HEK293T (cell line): ENCODE data around the gene IZUMO1R.

ENCODE experiments used
- CTCF ChIA-PET: fragments of 350-600 bp; formaldehyde crosslinking; extraction: SDS; loops from one replicate; lab custom pipeline; 2021; ENCODE audit warnings: antibody characterized with exemption, inconsistent platforms; lab: Yijun Ruan, JAX
- POLR2A ChIA-PET: fragments of 350-600 bp; formaldehyde crosslinking; extraction: SDS; loops from one replicate; lab custom pipeline; 2020; ENCODE audit warnings: antibody characterized with exemption, inconsistent platforms; lab: Yijun Ruan, JAX
- DNase-seq: peaks from one replicate; pipeline ENCODE4 v3.0.0; 2012; ENCODE audit warnings: mixed read lengths; ENCODE audit errors: extremely low spot score
- ARNT ChIP-seq: fragments of 450-650 bp; IDR thresholded peaks from 2 replicates; pipeline ENCODE4 v1.6.1; 2017; ENCODE audit warnings: mild to moderate bottlenecking
- BHLHE40 ChIP-seq: fragments of 450-650 bp; IDR thresholded peaks from 2 replicates; pipeline ENCODE4 v1.6.1; 2016; ENCODE audit warnings: mild to moderate bottlenecking, moderate library complexity, borderline replicate concordance
- CTBP1 ChIP-seq: fragments of 450-650 bp; IDR thresholded peaks from 2 replicates; pipeline ENCODE4 v1.6.1; 2016; ENCODE audit warnings: borderline replicate concordance
- ELF4 ChIP-seq: fragments of 450-650 bp; IDR thresholded peaks from 2 replicates; pipeline ENCODE4 v1.6.1; 2017; ENCODE audit warnings: antibody characterized with exemption
- FOXA1 ChIP-seq: fragments of 450-650 bp; IDR thresholded peaks from 2 replicates; pipeline ENCODE4 v1.6.1; 2016; ENCODE audit warnings: mild to moderate bottlenecking
- FOXK2 ChIP-seq: fragments of 450-650 bp; IDR thresholded peaks from 2 replicates; pipeline ENCODE4 v1.6.1; 2016; ENCODE audit warnings: mild to moderate bottlenecking
- FOXM1 ChIP-seq: fragments of 450-650 bp; IDR thresholded peaks from 2 replicates; pipeline ENCODE4 v1.6.1; 2017; ENCODE audit warnings: mild to moderate bottlenecking, borderline replicate concordance
- HDGF ChIP-seq: fragments of 450-650 bp; IDR thresholded peaks from 2 replicates; pipeline ENCODE4 v1.6.1; 2017; ENCODE audit warnings: antibody characterized with exemption, borderline replicate concordance
- L3MBTL2 ChIP-seq: fragments of 450-650 bp; conservative IDR thresholded peaks from 2 replicates; pipeline ENCODE4 v1.6.1; 2016; ENCODE audit warnings: mild to moderate bottlenecking
- LEF1 ChIP-seq: fragments of 450-650 bp; IDR thresholded peaks from 2 replicates; pipeline ENCODE4 v1.6.1; 2017; ENCODE audit warnings: mild to moderate bottlenecking, borderline replicate concordance
- NFRKB ChIP-seq: fragments of 450-650 bp; IDR thresholded peaks from 2 replicates; pipeline ENCODE4 v1.6.1; 2016; ENCODE audit warnings: mild to moderate bottlenecking, moderate library complexity
- PKNOX1 ChIP-seq: fragments of 450-650 bp; IDR thresholded peaks from 2 replicates; pipeline ENCODE4 v1.6.1; 2016
- SP1 ChIP-seq: fragments of 450-650 bp; IDR thresholded peaks from 2 replicates; pipeline ENCODE4 v1.6.1; 2017
- SUZ12 ChIP-seq: fragments of 450-650 bp; IDR thresholded peaks from 2 replicates; pipeline ENCODE4 v1.6.1; 2016; ENCODE audit warnings: mild to moderate bottlenecking
- TARDBP ChIP-seq: fragments of 450-650 bp; IDR thresholded peaks from 2 replicates; pipeline ENCODE4 v1.6.1; 2016
- ZNF384 ChIP-seq: fragments of 450-650 bp; IDR thresholded peaks from 2 replicates; pipeline ENCODE4 v1.6.1; 2016

IZUMO1R gene

GRCh38 chr11:94281324-94281723 is 23.1 kb upstream of the IZUMO1R start:
- TF ChIP-seq ELF4 = no peak
- TF ChIP-seq SUZ12 = no peak
- TF ChIP-seq TARDBP = no peak
- no peak for TF ChIP-seq PKNOX1
- TF ChIP-seq FOXM1 = no peak
- ChIA-PET POLR2A (no interaction called here), CTCF (no interaction called here)
- DNase-seq = no peak

- ChIA-PET POLR2A (no interaction called here), CTCF (no interaction called here)
- TF ChIP-seq NFRKB (no peak), FOXM1 (no peak)
- DNase-seq = no peak
Observed at GRCh38 chr11:94283678-94284077, 20.7 kb upstream of the IZUMO1R start.

GRCh38 chr11:94295534-94295933 is 8.8 kb upstream of the IZUMO1R start:
- ChIA-PET CTCF (no interaction called here), POLR2A (no interaction called here)
- TF ChIP-seq PKNOX1 = no peak
- DNase-seq = no peak

GRCh38 chr11:94297985-94298576 is 6.3 kb upstream of the IZUMO1R start:
- DNase-seq = no peak
- ChIA-PET POLR2A (no interaction called here), CTCF (interaction anchor here (0.6 kb wide), 1 partner anchor 95 kb away, joined by 3 read pairs; no protein-coding TSS in a partner anchor)
- no peak for TF ChIP-seq SUZ12
- no peak for TF ChIP-seq PKNOX1
- no peak for TF ChIP-seq ELF4
- no peak for TF ChIP-seq NFRKB
- no peak for TF ChIP-seq HDGF
- TF ChIP-seq FOXA1 = no peak
- no peak for TF ChIP-seq L3MBTL2
- TF ChIP-seq ZNF384 = no peak
- no peak for TF ChIP-seq TARDBP

- ChIA-PET POLR2A (no interaction called here), CTCF (no interaction called here)
- TF ChIP-seq LEF1 (no peak), PKNOX1 (no peak), FOXK2 (no peak), TARDBP (no peak), BHLHE40 (no peak), FOXM1 (no peak), SUZ12 (no peak), ZNF384 (no peak), CTBP1 (no peak), FOXA1 (no peak), NFRKB (no peak)
- no peak for DNase-seq
Observed at GRCh38 chr11:94302776-94303175, 1.6 kb upstream of the IZUMO1R start.

- POLR2A ChIA-PET = no interaction called here
- TF ChIP-seq NFRKB (no peak), SP1 (no peak), ELF4 (no peak), TARDBP (no peak), FOXA1 (no peak)
- no peak for DNase-seq
- CTCF ChIA-PET = no interaction called here
Observed at GRCh38 chr11:94305146-94305545, 766 bp downstream of the IZUMO1R start.

- ChIA-PET CTCF (no interaction called here), POLR2A (no interaction called here)
- TF ChIP-seq NFRKB (no peak), FOXM1 (no peak), ELF4 (no peak), ARNT (no peak), FOXK2 (no peak), BHLHE40 (no peak), PKNOX1 (no peak), L3MBTL2 (no peak)
- DNase-seq = no peak
Observed at GRCh38 chr11:94307101-94307791, 2.9 kb downstream of the IZUMO1R start.
